ENCODE results near the gene PADI3. TPM values are rescaled to one million over a fixed set of nuclear protein-coding genes. Genes with fewer than 3 reads are reported as not detected.

PADI3 gene
- total and polyA plus RNA-seq, 2 of the 8 experiments (the other 6 are each of a cell fraction or from before 2014, with no cell fraction given), result 0.37 to 0.94 TPM

DNA sequence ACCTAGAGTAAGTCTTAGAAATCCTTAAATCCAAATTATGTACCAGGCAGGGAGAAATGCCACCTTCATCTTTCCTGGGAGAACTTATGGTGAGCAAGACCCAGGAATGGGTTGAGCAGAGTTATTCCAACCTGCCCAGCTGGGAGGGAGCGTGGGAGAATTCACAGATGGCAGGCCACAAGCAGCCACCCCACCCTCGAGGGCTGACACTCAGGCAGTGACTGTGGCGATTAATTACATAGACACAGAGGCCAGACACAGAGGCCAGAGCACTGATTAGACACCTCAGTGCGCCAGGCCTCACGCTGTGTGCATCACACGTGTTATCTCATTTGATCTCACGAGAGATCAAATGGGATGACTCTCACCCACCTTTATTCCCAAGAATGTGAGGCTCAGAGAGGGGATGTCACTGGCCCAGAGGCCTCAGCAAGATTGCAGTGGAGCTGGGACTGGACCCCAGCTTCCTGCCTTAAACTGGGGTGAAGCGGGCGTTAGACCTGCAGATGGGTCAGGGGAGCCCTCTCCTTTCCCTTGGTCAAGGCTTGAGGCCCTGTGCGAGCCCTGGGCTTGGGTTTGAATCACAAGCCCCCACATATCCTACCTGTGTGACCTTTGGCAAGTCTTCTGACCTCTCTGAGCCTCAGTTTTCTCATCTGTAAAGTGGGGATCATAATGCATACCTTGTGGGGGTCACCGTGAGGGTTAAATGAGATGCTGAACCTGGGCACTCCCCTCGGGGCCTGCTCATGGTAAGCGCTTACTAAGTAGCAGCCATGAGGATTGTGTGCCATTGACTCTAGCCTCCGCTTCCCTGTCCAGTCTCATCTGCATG, 30.3 kb downstream of the PADI3 start (continued):
- no peak for TF ChIP-seq RFX5 (IDR thresholded peaks at IDR 0.05; ENCODE audit: borderline replicate concordance, low read depth, low read length)
- TF ChIP-seq RAD21 (IDR thresholded peaks at IDR 0.05 in 1 of 2, conservative IDR thresholded peaks at IDR 0.05 in 1 of 2; ENCODE audit: low read depth in 2 of 2, low read length in 2 of 2), result no peak
- no peak for TF ChIP-seq POU5F1 (IDR thresholded peaks at IDR 0.05; ENCODE audit: low read depth, low read length)
- no peak for TF ChIP-seq FOSL1 (IDR thresholded peaks at IDR 0.05; ENCODE audit: insufficient read depth, low read depth, low read length)
- TF ChIP-seq BACH1 (IDR thresholded peaks at IDR 0.05; ENCODE audit: low read length), result no peak
- TF ChIP-seq CTBP2 (IDR thresholded peaks at IDR 0.05; ENCODE audit: borderline replicate concordance, insufficient read depth, insufficient read length, low read length), result no peak
- TF ChIP-seq BRCA1 (IDR thresholded peaks at IDR 0.05; ENCODE audit: low read depth, low read length), result no peak
- TF ChIP-seq RXRA (IDR thresholded peaks at IDR 0.05; ENCODE audit: insufficient read depth, low read depth, low read length), result no peak

Measured in H1 (cell line).